AG09309 (cell line): ENCODE results near the gene TSHZ2.
"Not testable (repeated sequence)": the region's sequence is repeated elsewhere in the genome, so short reads cannot be mapped to it uniquely, and the experiment has no call there.

Experiments used
- DNase-seq: peaks from one replicate; pipeline ENCODE4 v3.0.0-alpha.2; 2010; ENCODE audit warnings: low read depth
- H3K4me3 ChIP-seq: 2 replicates; pipeline ENCODE4 v1.5.1; 2011; ENCODE audit warnings: mild to moderate bottlenecking, low read depth, low read length, moderate library complexity; ENCODE audit not compliant: control insufficient read depth
- TF ChIP-seq, protein P1 (sequence below): IDR thresholded peaks from 2 replicates; pipeline ENCODE4 v1.5.1; 2011; ENCODE audit warnings: mild to moderate bottlenecking, low read depth, low read length, inconsistent platforms; ENCODE audit not compliant: insufficient read depth, control insufficient read depth; ENCODE audit errors: missing control alignments

The TSHZ2 gene

DNA sequence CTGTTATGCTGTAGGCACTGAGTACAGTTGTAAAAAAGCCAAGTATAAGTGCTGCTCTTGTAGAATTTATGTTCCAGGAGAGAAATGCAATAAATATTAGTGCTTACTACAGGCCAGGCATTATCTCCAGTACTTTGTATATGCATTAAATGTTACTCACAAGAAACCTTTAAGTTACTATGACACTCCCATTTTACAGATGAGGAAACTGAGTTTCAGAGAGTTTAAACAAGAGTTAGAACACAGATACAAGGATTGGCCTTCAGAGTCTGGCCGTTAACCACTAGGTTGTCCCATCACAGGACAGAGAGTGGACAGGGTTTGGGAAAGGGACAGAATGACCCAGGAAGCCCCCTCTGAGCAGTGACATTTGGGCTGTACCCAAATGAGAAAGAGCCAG is 347.0 kb downstream of the TSHZ2 start:
- H3K4me3 ChIP-seq = no peak overlapping the region
- TF ChIP-seq, protein P1, sequence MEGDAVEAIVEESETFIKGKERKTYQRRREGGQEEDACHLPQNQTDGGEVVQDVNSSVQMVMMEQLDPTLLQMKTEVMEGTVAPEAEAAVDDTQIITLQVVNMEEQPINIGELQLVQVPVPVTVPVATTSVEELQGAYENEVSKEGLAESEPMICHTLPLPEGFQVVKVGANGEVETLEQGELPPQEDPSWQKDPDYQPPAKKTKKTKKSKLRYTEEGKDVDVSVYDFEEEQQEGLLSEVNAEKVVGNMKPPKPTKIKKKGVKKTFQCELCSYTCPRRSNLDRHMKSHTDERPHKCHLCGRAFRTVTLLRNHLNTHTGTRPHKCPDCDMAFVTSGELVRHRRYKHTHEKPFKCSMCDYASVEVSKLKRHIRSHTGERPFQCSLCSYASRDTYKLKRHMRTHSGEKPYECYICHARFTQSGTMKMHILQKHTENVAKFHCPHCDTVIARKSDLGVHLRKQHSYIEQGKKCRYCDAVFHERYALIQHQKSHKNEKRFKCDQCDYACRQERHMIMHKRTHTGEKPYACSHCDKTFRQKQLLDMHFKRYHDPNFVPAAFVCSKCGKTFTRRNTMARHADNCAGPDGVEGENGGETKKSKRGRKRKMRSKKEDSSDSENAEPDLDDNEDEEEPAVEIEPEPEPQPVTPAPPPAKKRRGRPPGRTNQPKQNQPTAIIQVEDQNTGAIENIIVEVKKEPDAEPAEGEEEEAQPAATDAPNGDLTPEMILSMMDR = no peak
- DNase-seq = no peak

DNA sequence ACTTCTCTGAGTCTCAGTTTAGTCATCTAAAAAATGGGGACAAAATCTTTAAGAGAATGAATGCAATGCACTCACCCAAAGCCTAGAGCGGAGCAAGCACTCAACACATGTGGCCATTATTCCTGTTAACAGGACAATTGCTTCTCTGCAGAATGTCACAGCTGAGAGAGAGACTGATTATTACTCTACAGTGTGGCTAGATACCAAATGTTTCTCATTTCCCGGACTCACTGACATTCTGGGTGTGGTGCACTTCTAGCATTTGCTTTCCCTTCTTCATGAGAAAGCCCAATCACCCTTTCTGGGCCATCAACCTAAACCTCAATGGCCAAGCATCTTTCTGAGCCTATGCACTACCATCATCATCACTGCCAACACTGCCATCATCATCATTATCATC is 347.6 kb downstream of the TSHZ2 start:
- no peak overlapping the region for H3K4me3 ChIP-seq
- TF ChIP-seq, protein P1 = no peak
- DNase-seq = no peak

DNA sequence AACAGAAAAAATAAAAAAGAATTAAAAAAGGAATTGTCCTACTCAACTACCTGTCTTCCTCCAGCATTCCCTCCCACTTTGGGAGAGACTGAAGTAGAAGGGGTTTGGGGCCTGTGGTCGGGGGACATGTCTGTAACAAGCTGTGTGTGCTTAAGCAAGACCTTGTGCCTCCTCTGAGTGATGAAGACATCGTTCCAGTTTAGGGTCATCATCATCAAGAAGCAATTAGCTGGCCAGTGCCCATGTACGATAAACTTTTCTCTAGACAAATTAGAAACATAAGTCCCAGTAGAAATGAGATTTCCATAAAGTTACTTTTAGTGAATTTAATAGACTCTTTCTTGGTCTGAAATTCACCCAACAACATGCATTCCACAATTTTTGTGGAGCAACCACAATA is 348.5 kb downstream of the TSHZ2 start:
- no peak overlapping the region for H3K4me3 ChIP-seq
- TF ChIP-seq, protein P1 = no peak
- no peak for DNase-seq

DNA sequence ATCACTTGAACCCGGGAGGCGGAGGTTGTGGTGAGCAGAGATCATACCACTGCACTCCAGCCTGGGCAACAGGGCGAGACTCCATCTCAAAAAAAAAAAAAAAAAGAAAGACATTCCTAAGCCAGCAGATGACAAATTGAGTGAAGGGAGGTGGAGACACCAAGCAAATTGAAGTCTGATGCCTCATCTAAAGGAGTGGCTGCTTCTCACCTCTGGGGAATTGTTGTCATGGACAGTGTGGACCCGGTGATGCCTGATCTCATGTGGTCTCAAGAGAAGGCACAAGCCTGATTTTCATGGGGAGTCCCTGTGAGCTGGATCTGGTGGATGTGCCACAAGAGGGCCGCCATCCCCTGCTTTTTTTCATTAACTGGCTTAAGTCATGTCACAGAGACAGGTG is 349.4 kb downstream of the TSHZ2 start:
- TF ChIP-seq, protein P1 = no peak
- H3K4me3 ChIP-seq = no peak overlapping the region
- no peak for DNase-seq

DNA sequence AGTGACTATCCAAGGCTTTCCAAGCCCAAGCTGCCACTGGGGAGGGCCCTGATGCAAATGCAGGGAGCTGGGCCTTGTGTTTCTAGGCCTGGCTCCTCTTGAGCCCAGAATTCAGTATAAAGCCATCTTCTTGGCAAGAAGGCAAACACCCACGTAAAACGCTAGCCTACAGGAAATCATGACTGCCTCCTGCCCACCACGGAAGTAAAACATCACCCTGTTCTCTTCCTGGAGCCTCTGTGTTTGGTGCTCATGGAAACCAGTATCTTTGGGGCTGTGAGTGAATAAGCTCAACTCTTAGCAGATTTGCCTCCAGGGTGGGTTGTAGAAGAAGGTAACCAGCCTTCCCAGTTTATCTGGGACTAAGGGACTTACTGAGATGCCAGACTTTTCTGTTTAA is 350.5 kb downstream of the TSHZ2 start:
- no peak for DNase-seq
- TF ChIP-seq, protein P1 = no peak

DNA sequence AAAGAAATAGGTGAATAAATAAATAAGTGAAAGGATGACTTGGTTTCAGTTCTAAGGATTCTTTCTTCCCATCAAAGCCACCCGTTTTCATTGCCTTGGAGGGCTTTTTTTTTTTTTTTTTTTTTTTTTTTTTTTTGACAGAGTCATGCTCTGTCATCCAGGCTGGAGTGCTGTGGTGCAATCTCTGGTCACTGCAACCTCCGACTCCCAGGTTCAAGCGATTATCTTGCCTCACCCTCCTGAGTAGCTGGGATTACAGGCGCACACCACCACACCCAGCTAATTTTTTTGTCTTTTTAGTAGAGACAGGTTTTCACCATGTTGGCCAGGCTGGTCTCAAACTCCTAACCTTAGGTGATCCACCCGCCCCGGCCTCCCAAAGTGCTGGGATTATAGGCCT is 351.3 kb downstream of the TSHZ2 start:
- DNase-seq, H3K4me3 ChIP-seq: not testable (repeated sequence)

More for the DNA sequence above, 350.5 kb downstream of the TSHZ2 start:
- no peak overlapping the region for H3K4me3 ChIP-seq

DNA sequence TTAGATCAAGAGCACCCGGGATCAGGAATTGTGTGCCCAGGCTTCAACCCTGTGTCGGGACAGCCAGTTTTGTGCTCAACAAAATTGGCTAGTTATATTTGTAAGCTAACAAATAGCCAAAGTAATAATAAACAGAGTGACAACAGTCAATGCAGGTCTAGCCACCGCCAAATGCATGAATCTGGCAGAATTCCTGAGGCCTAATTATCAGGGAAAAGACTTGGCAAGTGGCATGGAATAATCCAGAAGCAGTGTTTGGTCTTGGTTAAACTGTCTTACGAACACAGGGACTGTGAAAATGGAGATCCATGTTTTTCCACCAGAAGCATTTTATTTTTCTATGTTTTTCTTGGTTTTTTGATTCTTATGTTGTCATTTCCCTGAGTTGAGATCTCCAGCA is 352.7 kb downstream of the TSHZ2 start:
- H3K4me3 ChIP-seq = no peak overlapping the region
- TF ChIP-seq, protein P1 = no peak
- no peak for DNase-seq
